ENCODE measurements around the gene CD302. TPM values are rescaled to one million over a fixed set of nuclear protein-coding genes. Genes with fewer than 3 reads are reported as not detected.

Gene CD302
- total RNA-seq = 1 to 10 TPM; 4.6 to 7.5 (median 5.3) TPM
- polyA plus RNA-seq = 1 to 10 TPM; 2.7 to 3.1 (median 3.1) TPM
- long read RNA-seq, donor 1, partial matches to known transcripts = 0 of 1 reads
- long read RNA-seq, donor 1, other reads (novel, unspliced or antisense) = 1 of 1 reads
- long read RNA-seq, donor 2, partial matches to known transcripts = 0 of 3 reads
- long read RNA-seq, donor 2, other reads (novel, unspliced or antisense) = 1 of 3 reads

- TF ChIP-seq CTCF (IDR thresholded peaks at IDR 0.05) = no peak
- Histone ChIP-seq H3K4me1 (peaks cover 13% of the 10 kb centered on the region), H3K27me3 (ENCODE audit: insufficient read depth in 3 of 3, low read length in 2 of 3) (peaks cover 0 to 14% (median 0%) of the 10 kb centered on the region in 3 donors), H3K36me3 (ENCODE audit: insufficient read depth in 1 of 2, low read depth in 1 of 2) (no peaks in the 10 kb centered on the region), H3K4me3 (peak within 1 kb of the TSS; percentile 85), H3K9me3 (no peaks in the 10 kb centered on the region), H3K27ac (peak within 1 kb of the TSS; percentile 60)
- peak; percentile 81 to 83 for DNase-seq
- ATAC-seq = peak; percentile 63 to 84 (median 78)
- intact Hi-C loops (cut with DNase I) = no loop called here
- WGBS, 3 donors = 1 to 2% (median 1%) methylated on average over 54 to 82 of the region's 82 CpGs
Observed at GRCh38 chr2:159797543-159798375, at the start of gene CD302. CD302 (minus strand) TSS chr2:159798208; CDS start chr2:159798198, 10 bp downstream.

- Histone ChIP-seq H3K36me3 (ENCODE audit: insufficient read depth in 1 of 2, low read depth in 1 of 2) (no peaks in the 10 kb centered on the region), H3K27ac (no peak overlapping the region), H3K27me3 (ENCODE audit: insufficient read depth in 3 of 3, low read length in 2 of 3) (no peaks in the 10 kb centered on the region), H3K4me3 (no peak overlapping the region), H3K9me3 (no peaks in the 10 kb centered on the region), H3K4me1 (no peaks in the 10 kb centered on the region)
- WGBS, 3 donors = 47 to 49% (median 47%) methylated on average over 2 of the region's 2 CpGs
- TF ChIP-seq CTCF (IDR thresholded peaks at IDR 0.05) = no peak
- ATAC-seq (no peak), DNase-seq (no peak)
- intact Hi-C loops (cut with DNase I) = no loop called here
Observed at GRCh38 chr2:159846564-159846963, 48.6 kb upstream of the CD302 start.

- TF ChIP-seq CTCF (IDR thresholded peaks at IDR 0.05) = no peak
- H3K4me3 ChIP-seq = no peak overlapping the region
- WGBS, 3 donors = 56 to 65% (median 59%) methylated on average over 5 of the region's 5 CpGs
- no peaks in the 10 kb centered on the region for H3K9me3 ChIP-seq
- no peak overlapping the region for H3K27ac ChIP-seq
- no peaks in the 10 kb centered on the region for H3K36me3 ChIP-seq (ENCODE audit: insufficient read depth in 1 of 2, low read depth in 1 of 2)
- no peaks in the 10 kb centered on the region for H3K4me1 ChIP-seq
- no peaks in the 10 kb centered on the region for H3K27me3 ChIP-seq (ENCODE audit: insufficient read depth in 3 of 3, low read length in 2 of 3)
- ATAC-seq (no peak), DNase-seq (no peak)
- intact Hi-C loops (cut with DNase I) = no loop called here
Observed at GRCh38 chr2:159840616-159841015, 42.6 kb upstream of the CD302 start.

- Histone ChIP-seq H3K27me3 (ENCODE audit: insufficient read depth in 3 of 3, low read length in 2 of 3) (no peaks in the 10 kb centered on the region), H3K9me3 (no peaks in the 10 kb centered on the region), H3K4me3 (no peak overlapping the region), H3K36me3 (ENCODE audit: insufficient read depth in 1 of 2, low read depth in 1 of 2) (no peaks in the 10 kb centered on the region), H3K4me1 (no peaks in the 10 kb centered on the region), H3K27ac (no peak overlapping the region)
- DNase-seq (no peak), ATAC-seq (no peak)
- no peak for TF ChIP-seq CTCF (IDR thresholded peaks at IDR 0.05)
- intact Hi-C loops (cut with DNase I) = no loop called here
Observed at GRCh38 chr2:159832858-159833257, 34.9 kb upstream of the CD302 start.
